C1 segment of cervical spinal cord (tissue), 14 donors: Measurements from ENCODE around the gene MAP2K7.
"Not testable (repeated sequence)": the region's sequence is repeated elsewhere in the genome, so short reads cannot be mapped to it uniquely, and the experiment has no call there.

Source experiments
- DNase-seq, 14 donors: peaks; one replicate each; lab custom pipeline; 2025; lab: John Stamatoyannopoulos, UW

MAP2K7 gene

GRCh38 chr19:7928741-7929701, 25.3 kb downstream of the MAP2K7 start:
- no peak for DNase-seq

- DNase-seq, result not testable (repeated sequence)
These were observed 26.4 kb downstream of the MAP2K7 start for GRCh38 chr19:7930030-7930429.

- DNase-seq, result no peak
These were observed 27.1 kb downstream of the MAP2K7 start for GRCh38 chr19:7930765-7931164.

GRCh38 chr19:7931221-7932061, 27.8 kb downstream of the MAP2K7 start:
- no peak for DNase-seq

- DNase-seq, result no peak
These were observed 28.7 kb downstream of the MAP2K7 start for GRCh38 chr19:7932276-7932929.

- DNase-seq, result no peak
These were observed 29.2 kb downstream of the MAP2K7 start for GRCh38 chr19:7932930-7933300.

GRCh38 chr19:7933411-7933810, 29.7 kb downstream of the MAP2K7 start:
- no peak for DNase-seq

GRCh38 chr19:7933828-7934725, 30.4 kb downstream of the MAP2K7 start:
- no peak for DNase-seq

- DNase-seq, result no peak
These were observed 31.1 kb downstream of the MAP2K7 start for GRCh38 chr19:7934766-7935165.

GRCh38 chr19:7940841-7941240, 37.2 kb downstream of the MAP2K7 start:
- DNase-seq, result no peak

DNA sequence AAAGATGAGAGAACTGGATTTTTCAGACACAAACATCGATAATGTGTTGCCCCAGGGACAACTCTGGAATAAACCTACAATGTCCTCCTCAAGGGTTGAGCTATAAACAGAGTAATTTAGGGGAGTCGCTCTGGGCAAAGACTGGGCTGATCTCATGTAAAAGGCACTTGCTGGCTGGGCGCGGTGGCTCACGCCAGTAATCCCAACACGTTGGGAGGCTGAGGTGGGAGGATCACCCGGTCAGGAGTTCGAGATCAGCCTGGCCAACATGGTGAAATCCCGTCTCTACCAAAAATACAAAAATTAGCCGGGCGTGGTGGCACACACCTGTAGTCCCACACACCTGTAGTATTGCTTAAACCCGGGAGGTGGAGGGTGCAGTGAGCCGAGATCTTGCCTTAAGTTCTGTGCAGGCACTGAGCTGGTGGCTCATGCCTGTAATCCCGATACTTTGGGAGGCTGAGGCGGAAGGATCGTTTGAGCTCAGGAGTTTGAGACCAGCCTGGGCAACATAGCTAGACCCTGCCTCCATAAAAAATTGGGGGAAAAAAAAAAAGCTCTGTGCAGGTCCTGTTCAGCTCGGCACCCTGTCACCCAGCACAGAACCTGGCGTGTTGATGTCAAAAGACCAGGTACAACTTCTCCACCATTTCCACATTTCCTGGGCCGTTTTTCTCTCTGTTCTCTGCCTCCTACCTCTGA, 38.4 kb downstream of the MAP2K7 start:
- no peak for DNase-seq

DNA sequence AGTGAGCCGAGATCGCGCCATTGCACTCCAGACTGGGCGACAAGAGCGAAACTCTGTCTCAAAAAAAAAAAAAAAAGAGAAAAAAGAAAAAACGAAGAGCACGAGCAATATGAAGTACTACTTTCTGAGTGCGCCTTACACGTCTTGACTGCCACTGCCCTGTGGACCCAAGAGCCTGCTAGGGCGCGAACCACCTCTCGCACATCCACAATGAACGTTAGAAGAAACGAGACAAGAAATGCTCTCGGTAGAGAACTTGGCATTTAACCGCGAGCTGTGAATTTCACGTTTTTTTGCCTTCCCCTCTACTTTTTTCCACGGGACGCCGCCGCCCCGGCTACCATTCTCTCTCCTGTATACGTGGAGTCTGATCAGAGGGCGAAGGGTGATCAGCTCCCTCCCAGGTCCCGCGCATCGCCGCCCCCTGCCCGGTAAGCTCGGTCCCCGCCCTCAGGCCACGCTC, 39.3 kb downstream of the MAP2K7 start:
- DNase-seq, result no peak

GRCh38 chr19:7943444-7944176, 39.9 kb downstream of the MAP2K7 start, which contains the start of gene TIMM44:
Gene TIMM44, minus strand, starts transcription at chr19:7943666. Its CDS starts 15 bp downstream, at chr19:7943651.
- peak; percentile 82 to 100 (median 97) for DNase-seq

- peak in 12 of 14 donors; percentile 64 to 85 (median 77) for DNase-seq
These were observed 40.6 kb downstream of the MAP2K7 start for GRCh38 chr19:7944177-7944761.

DNA sequence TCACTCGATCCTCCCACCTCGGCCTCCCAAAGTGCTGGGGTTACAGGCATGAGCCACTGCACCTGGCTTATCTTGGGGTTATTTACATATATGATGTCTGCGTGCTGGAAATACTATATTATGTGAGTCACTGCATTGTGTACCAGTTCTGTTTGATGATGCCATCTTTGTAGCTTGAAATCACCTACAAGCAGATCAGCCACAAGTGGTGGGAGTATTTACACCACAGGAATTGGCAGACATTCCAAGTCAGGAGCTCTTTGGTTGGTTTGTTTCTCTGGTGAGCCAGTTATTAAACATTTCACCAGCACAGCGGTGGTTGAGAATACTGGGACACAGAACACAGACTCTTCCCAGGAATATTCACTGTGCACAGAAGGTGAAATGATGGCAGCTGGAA, 44.3 kb downstream of the MAP2K7 start:
- DNase-seq, result no peak

- DNase-seq, result peak in 1 of 14 donors; percentile 69
These were observed 49.4 kb downstream of the MAP2K7 start for GRCh38 chr19:7953060-7953459.

DNA sequence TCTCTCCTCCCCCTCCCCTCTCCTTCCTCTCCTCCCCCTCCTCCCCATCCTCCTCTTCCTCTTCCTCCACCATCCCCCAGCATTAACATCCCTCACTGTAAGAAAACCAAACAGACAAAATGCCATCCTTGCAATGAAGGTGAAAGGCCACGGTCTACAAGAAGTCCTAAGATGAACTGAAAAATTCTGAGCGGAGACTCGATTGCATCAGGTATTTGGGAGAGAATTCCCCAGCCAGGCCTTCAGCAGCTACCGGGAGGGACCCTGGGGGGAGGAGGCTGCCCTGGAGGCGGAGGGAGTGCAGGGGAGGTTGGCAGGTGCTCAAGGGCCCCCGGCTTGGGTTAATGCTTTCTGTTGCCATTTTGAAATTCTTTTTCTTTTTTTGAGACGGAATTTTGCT, 49.9 kb downstream of the MAP2K7 start:
- no peak for DNase-seq

- no peak for DNase-seq
These were observed 52.0 kb downstream of the MAP2K7 start for GRCh38 chr19:7955696-7956095.

- DNase-seq, result no peak
These were observed 55.5 kb downstream of the MAP2K7 start for GRCh38 chr19:7959211-7959610.
